ENCODE measurements around the gene MYOM1.

DNA sequence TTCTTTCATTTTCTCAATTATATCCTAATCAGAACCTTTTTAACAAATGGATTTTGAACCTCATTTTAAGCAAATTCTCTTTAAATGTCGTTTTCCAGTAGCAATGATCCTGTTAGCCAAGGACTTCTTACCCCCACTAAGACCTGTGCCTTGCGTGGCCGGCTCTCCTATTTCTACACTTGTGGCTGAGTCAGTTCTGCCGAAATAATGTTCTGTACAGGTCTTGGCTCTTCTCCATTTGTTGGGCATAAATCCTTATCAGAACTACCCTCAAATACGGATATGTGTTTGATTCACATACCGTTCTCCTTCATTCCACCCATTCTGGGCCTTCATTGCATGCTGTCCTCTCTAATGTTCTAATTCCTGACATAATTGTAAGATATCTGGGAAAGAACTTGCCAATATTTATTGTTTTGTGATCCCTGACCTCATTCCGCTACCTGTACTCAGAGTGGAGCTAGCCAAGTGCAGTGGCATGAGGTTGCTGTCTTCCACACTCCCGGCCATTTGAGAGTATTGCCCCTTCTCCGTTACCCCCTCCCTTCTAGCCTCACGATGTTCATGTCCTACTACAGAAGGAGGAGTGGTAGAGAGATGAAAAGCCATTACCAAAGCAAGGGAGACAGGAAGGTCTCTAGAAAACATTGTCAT lies 78.7 kb downstream of the MYOM1 start:
- TF ChIP-seq POLR2A (IDR thresholded peaks at IDR 0.05; ENCODE audit: low read length) (no peak), GATA1 (IDR thresholded peaks at IDR 0.05; ENCODE audit: low read depth, low read length) (no peak)
